HEK293 (cell line): ENCODE results near the gene VPS35L.

ENCODE experiments used
- AEBP2 ChIP-seq: fragments of 450-650 bp; formaldehyde crosslinking; IDR thresholded peaks from 2 replicates; pipeline ENCODE4 v1.5.1; 2016; ENCODE audit warnings: missing biosample characterization, missing genetic modification characterization, borderline replicate concordance
- BCL11A ChIP-seq: fragments of 450-650 bp; formaldehyde crosslinking; IDR thresholded peaks from 2 replicates; pipeline ENCODE4 v1.5.1; 2016; ENCODE audit warnings: low read depth, missing biosample characterization, missing genetic modification characterization
- ELK4 ChIP-seq: IDR thresholded peaks from 2 replicates; pipeline ENCODE4 v1.6.1; 2011; ENCODE audit warnings: mild to moderate bottlenecking, low read depth, low read length, borderline replicate concordance
- KLF1 ChIP-seq: fragments of 450-650 bp; formaldehyde crosslinking; IDR thresholded peaks from 2 replicates; pipeline ENCODE4 v1.5.1; 2016; ENCODE audit warnings: missing biosample characterization, missing genetic modification characterization
- KLF16 ChIP-seq: fragments of 450-650 bp; formaldehyde crosslinking; IDR thresholded peaks from 2 replicates; pipeline ENCODE4 v1.5.1; 2017; ENCODE audit warnings: missing biosample characterization, missing genetic modification characterization
- MEIS1 ChIP-seq: sonication (generic); formaldehyde crosslinking; IDR thresholded peaks from 2 replicates; pipeline ENCODE4 v1.8.1; 2022; ENCODE audit warnings: missing genetic modification reagents, mild to moderate bottlenecking, borderline replicate concordance
- REST ChIP-seq: fragments of 450-650 bp; formaldehyde crosslinking; IDR thresholded peaks from 2 replicates; pipeline ENCODE4 v1.5.1; 2016; ENCODE audit warnings: missing biosample characterization, missing genetic modification characterization
- SALL2 ChIP-seq: fragments of 450-650 bp; formaldehyde crosslinking; IDR thresholded peaks from 2 replicates; pipeline ENCODE4 v1.5.0; 2017; ENCODE audit warnings: missing biosample characterization, mild to moderate bottlenecking, missing genetic modification characterization, borderline replicate concordance
- SETDB1 ChIP-seq: IDR thresholded peaks from one replicate; pipeline ENCODE4 v1.6.1; 2017; ENCODE audit warnings: mild to moderate bottlenecking, low read length, moderate library complexity, mixed read lengths; ENCODE audit not compliant: insufficient read length
- SP7 ChIP-seq: fragments of 450-650 bp; formaldehyde crosslinking; IDR thresholded peaks from 2 replicates; pipeline ENCODE4 v1.5.1; 2016; ENCODE audit warnings: missing biosample characterization, missing genetic modification characterization
- ZNF114 ChIP-seq: fragments of 450-650 bp; formaldehyde crosslinking; IDR thresholded peaks from 2 replicates; pipeline ENCODE4 v1.5.0; 2017; ENCODE audit warnings: missing biosample characterization, missing genetic modification characterization
- ZNF239 ChIP-seq: fragments of 450-650 bp; formaldehyde crosslinking; IDR thresholded peaks from 2 replicates; pipeline ENCODE4 v1.5.1; 2016; ENCODE audit warnings: missing biosample characterization, missing genetic modification characterization
- ZNF248 ChIP-seq: fragments of 450-650 bp; formaldehyde crosslinking; IDR thresholded peaks from 2 replicates; pipeline ENCODE4 v1.5.1; 2017; ENCODE audit warnings: missing biosample characterization, missing genetic modification characterization
- ZNF280D ChIP-seq: fragments of 450-650 bp; formaldehyde crosslinking; IDR thresholded peaks from 2 replicates; pipeline ENCODE4 v1.5.1; 2016; ENCODE audit warnings: missing biosample characterization, missing genetic modification characterization
- ZNF302 ChIP-seq: fragments of 450-650 bp; formaldehyde crosslinking; IDR thresholded peaks from 2 replicates; pipeline ENCODE4 v1.5.1; 2016; ENCODE audit warnings: missing biosample characterization, missing genetic modification characterization, low read depth
- ZNF311 ChIP-seq: fragments of 450-650 bp; formaldehyde crosslinking; IDR thresholded peaks from 2 replicates; pipeline ENCODE4 v1.5.1; 2017; ENCODE audit warnings: missing biosample characterization, missing genetic modification characterization, borderline replicate concordance
- ZNF350 ChIP-seq: fragments of 450-650 bp; formaldehyde crosslinking; IDR thresholded peaks from 2 replicates; pipeline ENCODE4 v1.5.0; 2017; ENCODE audit warnings: missing biosample characterization, mild to moderate bottlenecking, missing genetic modification characterization
- ZNF426 ChIP-seq: fragments of 450-650 bp; formaldehyde crosslinking; IDR thresholded peaks from 2 replicates; pipeline ENCODE4 v1.5.1; 2017; ENCODE audit warnings: missing biosample characterization, missing genetic modification characterization, mild to moderate bottlenecking, inconsistent platforms, moderate library complexity
- ZNF473 ChIP-seq: fragments of 450-650 bp; formaldehyde crosslinking; IDR thresholded peaks from 2 replicates; pipeline ENCODE4 v1.5.1; 2017; ENCODE audit warnings: missing biosample characterization, missing genetic modification characterization
- ZNF48 ChIP-seq: fragments of 450-650 bp; formaldehyde crosslinking; IDR thresholded peaks from 2 replicates; pipeline ENCODE4 v1.5.1; 2016; ENCODE audit warnings: missing biosample characterization, missing genetic modification characterization
- ZNF555 ChIP-seq: fragments of 450-650 bp; formaldehyde crosslinking; conservative IDR thresholded peaks from 2 replicates; pipeline ENCODE4 v1.5.1; 2017; ENCODE audit warnings: missing biosample characterization, mild to moderate bottlenecking, missing genetic modification characterization, inconsistent platforms
- ZNF558 ChIP-seq: fragments of 450-650 bp; formaldehyde crosslinking; IDR thresholded peaks from 2 replicates; pipeline ENCODE4 v1.5.1; 2016; ENCODE audit warnings: missing biosample characterization, missing genetic modification characterization
- ZNF560 ChIP-seq: fragments of 450-650 bp; formaldehyde crosslinking; IDR thresholded peaks from 2 replicates; pipeline ENCODE4 v1.5.1; 2017; ENCODE audit warnings: missing biosample characterization, missing genetic modification characterization, borderline replicate concordance
- ZNF645 ChIP-seq: fragments of 450-650 bp; formaldehyde crosslinking; IDR thresholded peaks from 2 replicates; pipeline ENCODE4; 2016; ENCODE audit warnings: missing biosample characterization, missing genetic modification characterization
- ZNF660 ChIP-seq: fragments of 450-650 bp; IDR thresholded peaks from 2 replicates; pipeline ENCODE4 v1.5.1; 2018; ENCODE audit warnings: missing biosample characterization, mild to moderate bottlenecking, missing genetic modification characterization
- ZNF670 ChIP-seq: fragments of 450-650 bp; formaldehyde crosslinking; IDR thresholded peaks from 2 replicates; pipeline ENCODE4 v1.5.1; 2016; ENCODE audit warnings: missing biosample characterization, missing genetic modification characterization, low read depth
- ZNF777 ChIP-seq: fragments of 450-650 bp; formaldehyde crosslinking; IDR thresholded peaks from 2 replicates; pipeline ENCODE4 v1.5.1; 2017; ENCODE audit warnings: missing biosample characterization, missing genetic modification characterization, borderline replicate concordance
- ZSCAN23 ChIP-seq: fragments of 450-650 bp; formaldehyde crosslinking; IDR thresholded peaks from 2 replicates; pipeline ENCODE4 v1.5.1; 2016; ENCODE audit warnings: missing biosample characterization, missing genetic modification characterization
- ZSCAN30 ChIP-seq: fragments of 450-650 bp; IDR thresholded peaks from 2 replicates; pipeline ENCODE4 v1.5.1; 2018; ENCODE audit warnings: missing biosample characterization, mild to moderate bottlenecking, missing genetic modification characterization, moderate library complexity
- ZXDB ChIP-seq: fragments of 450-650 bp; formaldehyde crosslinking; IDR thresholded peaks from 2 replicates; pipeline ENCODE4 v1.5.1; 2016; ENCODE audit warnings: missing biosample characterization, missing genetic modification characterization

VPS35L gene

GRCh38 chr16:19717741-19718623 is 162.5 kb downstream of the VPS35L start, which contains the start of the genes IQCK and KNOP1 (continued):
- no peak for TF ChIP-seq ZNF302 (tag by site-specific recombination)
- no peak; the same call in 1 of the 2 replicates for TF ChIP-seq ZNF426
- TF ChIP-seq AEBP2 (tag by site-specific recombination) = no peak
- TF ChIP-seq KLF1 (tag by site-specific recombination) = peak; percentile 64; the same call in 1 of the 2 replicates
- no peak for TF ChIP-seq BCL11A (tag by site-specific recombination)
- TF ChIP-seq SALL2 (tag by site-specific recombination) = no peak
- TF ChIP-seq SP7 (tag by site-specific recombination) = peak; percentile 68
- TF ChIP-seq ZNF280D = no peak
- TF ChIP-seq SETDB1 = no peak
- no peak for TF ChIP-seq ZNF660 (tag by site-specific recombination)
- no peak for TF ChIP-seq REST (tag by site-specific recombination)
- TF ChIP-seq ZNF248 (tag by site-specific recombination) = no peak
- no peak for TF ChIP-seq ZSCAN23
- no peak for TF ChIP-seq MEIS1
- no peak for TF ChIP-seq ZNF48
- TF ChIP-seq ZNF670 (tag by site-specific recombination) = no peak
- TF ChIP-seq ZNF114 (tag by site-specific recombination) = no peak
- peak; percentile 84; the same call in 1 of the 2 replicates for TF ChIP-seq KLF16 (tag by site-specific recombination)
- TF ChIP-seq ZNF473 (tag by site-specific recombination) = no peak
- no peak for TF ChIP-seq ZNF560 (tag by site-specific recombination)
- no peak for TF ChIP-seq ZNF555 (tag by site-specific recombination)
- no peak for TF ChIP-seq ZNF239 (tag by site-specific recombination)
- TF ChIP-seq ZNF777 (tag by site-specific recombination) = no peak
- no peak for TF ChIP-seq ZNF350
- no peak for TF ChIP-seq ZNF311 (tag by site-specific recombination)
- no peak for TF ChIP-seq ZSCAN30 (tag by site-specific recombination)
- TF ChIP-seq ZXDB (tag by site-specific recombination) = peak; percentile 84
- peak; percentile 13; the same call in 1 of the 2 replicates for TF ChIP-seq ELK4
- TF ChIP-seq ZNF558 = no peak
- TF ChIP-seq ZNF645 (tag by site-specific recombination) = no peak
